Sigmoid colon (tissue), 7 donors: Measurements from ENCODE around the gene GLG1. TPM values are rescaled to one million over a fixed set of nuclear protein-coding genes. Genes with fewer than 3 reads are reported as not detected.
"Not testable (repeated sequence)": the region's sequence is repeated elsewhere in the genome, so short reads cannot be mapped to it uniquely, and the experiment has no call there.

Experiments
- DNase-seq: peaks from one replicate; pipeline ENCODE4 v3.0.0-alpha.2; 2019
- H3K27ac ChIP-seq, 4 donors: fragments of 200-600 bp; sonication (generic); one replicate each; pipeline ENCODE4 v1.5.1; 2016 to 2019; ENCODE audit warnings: mild to moderate bottlenecking in 1 of 4
- H3K27me3 ChIP-seq, 3 donors: fragments of 200-600 bp; sonication (generic); one replicate each; pipeline ENCODE4 v1.5.1; 2019; ENCODE audit warnings: mild to moderate bottlenecking in 1 of 3
- H3K36me3 ChIP-seq, 4 donors: fragments of 200-600 bp; sonication (generic); one replicate each; pipeline ENCODE4 v1.5.1; 2016 to 2019
- H3K4me1 ChIP-seq, 4 donors: fragments of 200-600 bp; sonication (generic); one replicate each; pipeline ENCODE4 v1.5.1; 2017 to 2019
- H3K4me3 ChIP-seq, 4 donors: fragments of 200-600 bp; sonication (generic); one replicate each; pipeline ENCODE4 v1.5.1; 2017 to 2019; ENCODE audit warnings: mild to moderate bottlenecking in 2 of 4, moderate library complexity in 1 of 4
- H3K9me3 ChIP-seq, 4 donors: fragments of 200-600 bp in 3 of 4; sonication (generic) in 3 of 4; one replicate each; pipeline versions ENCODE4 v1.5.1 to v1.6.1; 2013 to 2019
- CTCF ChIP-seq, 4 experiments: fragments of 450-650 bp in 3 of 4; fragments of 200-600 bp in 1 of 4; IDR thresholded peaks; one replicate each; pipeline ENCODE4 v1.5.1; 2016 to 2019; ENCODE audit warnings: antibody characterized with exemption in 4 of 4, mild to moderate bottlenecking in 3 of 4, moderate library complexity in 2 of 4
- EP300 ChIP-seq, 4 donors: sonication (generic); formaldehyde crosslinking; IDR thresholded peaks; one replicate each; pipeline ENCODE4 v1.6.1; 2017; ENCODE audit warnings: antibody characterized with exemption in 4 of 4
- POLR2A ChIP-seq, 2 donors: fragments of 450-650 bp; IDR thresholded peaks; one replicate each; pipeline ENCODE4 v1.6.1; 2016; ENCODE audit warnings: antibody characterized with exemption in 2 of 2, mild to moderate bottlenecking in 2 of 2, moderate library complexity in 2 of 2
- POLR2AphosphoS5 ChIP-seq, 4 donors: sonication (generic); formaldehyde crosslinking; IDR thresholded peaks; one replicate each; pipeline ENCODE4 v1.6.1; 2017; ENCODE audit warnings: antibody characterized with exemption in 4 of 4
- WGBS, 2 donors: extraction: QIAGEN DNeasy Blood & Tissue Kit; methylation state at CpG; one replicate each; pipeline ENCODE4 v1.1.7; 2013; 5-methylcytosine and 5-hydroxymethylcytosine counted together
- intact Hi-C: fragments of 100-400 bp; cut with DNase I; formaldehyde crosslinking; loops from one replicate; pipeline ENCODE4 v1.15.1; 2023
- polyA plus RNA-seq, 3 donors: library from polyadenylated mRNA; stranded (reverse); fragments of 200-250 nt; gene quantifications; one replicate each; pipeline ENCODE4 v1.2.3, GENCODE V29; 2013
- total RNA-seq, 4 donors: library from RNA; depleted of rRNA; stranded (reverse); fragments of >200 nt; gene quantifications; one replicate each; pipeline ENCODE4 v1.1.0, GENCODE V29; 2016
- donor health status: healthy with polysubstance abuse.
- donor health status: Bipolar disorder and iron deficiency.
- donor health status: healthy.

GLG1 gene
- total and polyA plus RNA-seq, 7 donors, result 4.2 to 138 (median 78.7) TPM

GRCh38 chr16:74438492-74438979 is 168.4 kb downstream of the GLG1 start:
- Histone ChIP-seq H3K9me3 (no peaks in the 10 kb centered on the region), H3K36me3 (peaks cover 0 to 4% (median 0%) of the 10 kb centered on the region in 4 donors), H3K4me1 (no peaks in the 10 kb centered on the region), H3K27ac (no peak overlapping the region), H3K4me3 (no peak overlapping the region), H3K27me3 (no peaks in the 10 kb centered on the region)
- 50 to 78% methylated on average over 7 of the region's 7 CpGs for WGBS, 2 donors
- no peak for DNase-seq
- intact Hi-C loops, result no loop called here
- TF ChIP-seq POLR2A (IDR thresholded peaks at IDR 0.05) (no peak), POLR2AphosphoS5 (IDR thresholded peaks at IDR 0.05) (no peak), EP300 (IDR thresholded peaks at IDR 0.05) (no peak), CTCF (IDR thresholded peaks at IDR 0.05) (no peak)

- H3K9me3 ChIP-seq, result no peaks in the 10 kb centered on the region
- no peaks in the 10 kb centered on the region for H3K27me3 ChIP-seq
- TF ChIP-seq EP300 (IDR thresholded peaks at IDR 0.05) (no peak), POLR2AphosphoS5 (IDR thresholded peaks at IDR 0.05) (no peak), POLR2A (IDR thresholded peaks at IDR 0.05) (no peak), CTCF (IDR thresholded peaks at IDR 0.05) (no peak)
- H3K27ac ChIP-seq, result no peak overlapping the region
- intact Hi-C loops, result no loop called here
- DNase-seq, result no peak
- H3K36me3 ChIP-seq, result no peaks in the 10 kb centered on the region
- WGBS, 2 donors, result 80 to 89% methylated on average over 5 of the region's 5 CpGs
- H3K4me1 ChIP-seq, result no peaks in the 10 kb centered on the region
- no peak overlapping the region for H3K4me3 ChIP-seq
Measured at GRCh38 chr16:74431516-74431915, 175.4 kb downstream of the GLG1 start.

- TF ChIP-seq CTCF (IDR thresholded peaks at IDR 0.05), result peak; percentile 60 to 86 (median 78)
- 32 to 36% methylated on average over 13 of the region's 13 CpGs for WGBS, 2 donors
- H3K4me3 ChIP-seq, intact Hi-C loops, H3K36me3 ChIP-seq, H3K27ac ChIP-seq, H3K4me1 ChIP-seq, H3K9me3 ChIP-seq, H3K27me3 ChIP-seq: not testable (repeated sequence)
- DNase-seq, result peak; percentile 73
Measured at GRCh38 chr16:74430036-74430712, 176.7 kb downstream of the GLG1 start.

- H3K27me3 ChIP-seq, H3K27ac ChIP-seq, H3K9me3 ChIP-seq, intact Hi-C loops, H3K36me3 ChIP-seq, H3K4me3 ChIP-seq, DNase-seq, H3K4me1 ChIP-seq: not testable (repeated sequence)
- WGBS, 2 donors, result 70 to 83% methylated on average over 2 of the region's 8 CpGs
Measured at GRCh38 chr16:74428493-74428892, 178.4 kb downstream of the GLG1 start.

GRCh38 chr16:74425751-74426150 is 181.2 kb downstream of the GLG1 start:
- intact Hi-C loops, H3K4me3 ChIP-seq, H3K36me3 ChIP-seq, H3K27ac ChIP-seq, H3K9me3 ChIP-seq, H3K27me3 ChIP-seq, H3K4me1 ChIP-seq, DNase-seq: not testable (repeated sequence)
- whole genome bisulfite sequencing, 2 donors, result 65 to 76% methylated on average over 6 of the region's 6 CpGs

- DNase-seq, H3K9me3 ChIP-seq, H3K4me3 ChIP-seq, H3K27me3 ChIP-seq, H3K36me3 ChIP-seq, intact Hi-C loops, H3K4me1 ChIP-seq, H3K27ac ChIP-seq: not testable (repeated sequence)
- 88 to 96% methylated on average over 4 of the region's 4 CpGs for WGBS, 2 donors
Measured at GRCh38 chr16:74423721-74424120, 183.2 kb downstream of the GLG1 start.

- DNase-seq, H3K27me3 ChIP-seq, H3K9me3 ChIP-seq, H3K4me3 ChIP-seq, intact Hi-C loops, H3K36me3 ChIP-seq, H3K4me1 ChIP-seq, H3K27ac ChIP-seq: not testable (repeated sequence)
- 79 to 91% methylated on average over 6 of the region's 17 CpGs for WGBS, 2 donors
Measured at GRCh38 chr16:74422086-74422485, 184.8 kb downstream of the GLG1 start.

- H3K27me3 ChIP-seq, H3K4me1 ChIP-seq, intact Hi-C loops, H3K27ac ChIP-seq, H3K4me3 ChIP-seq, H3K36me3 ChIP-seq, DNase-seq, H3K9me3 ChIP-seq: not testable (repeated sequence)
- 77 to 79% methylated on average over 9 to 11 of the region's 16 CpGs for WGBS, 2 donors
Measured at GRCh38 chr16:74421482-74421785, 185.5 kb downstream of the GLG1 start.

- H3K27me3 ChIP-seq, H3K27ac ChIP-seq, H3K4me3 ChIP-seq, DNase-seq, intact Hi-C loops, H3K36me3 ChIP-seq, H3K4me1 ChIP-seq, H3K9me3 ChIP-seq: not testable (repeated sequence)
- WGBS, 2 donors, result 57 to 86% methylated on average over 10 of the region's 27 CpGs
Measured at GRCh38 chr16:74420612-74421481, 186.1 kb downstream of the GLG1 start, which contains the start of gene CLEC18B. Gene CLEC18B (minus strand): TSS chr16:74421478. CDS start chr16:74421270, 208 bp downstream.
